ENCODE data around the gene TNFRSF17.

The TNFRSF17 gene

GRCh38 chr16:11979013-11979672 is 14.1 kb downstream of the TNFRSF17 start:
- Histone ChIP-seq H3K9me3 (ENCODE audit: severe bottlenecking) (no peaks in the 10 kb centered on the region), H3K27me3 (ENCODE audit: insufficient read depth, poor library complexity, severe bottlenecking) (no peaks in the 10 kb centered on the region), H3K4me3 (ENCODE audit: severe bottlenecking) (no peak overlapping the region), H3K27ac (ENCODE audit: poor library complexity, severe bottlenecking) (no peak overlapping the region), H3K4me1 (ENCODE audit: insufficient read depth, poor library complexity, severe bottlenecking) (peaks cover 10% of the 10 kb centered on the region), H3K36me3 (ENCODE audit: low read depth) (no peaks in the 10 kb centered on the region)
- TF ChIP-seq CTCF (IDR thresholded peaks at IDR 0.05; ENCODE audit: poor library complexity, severe bottlenecking), result no peak
- DNase-seq (ENCODE audit: low spot score) (no peak), ATAC-seq (ENCODE audit: low read depth) (no peak)

DNA sequence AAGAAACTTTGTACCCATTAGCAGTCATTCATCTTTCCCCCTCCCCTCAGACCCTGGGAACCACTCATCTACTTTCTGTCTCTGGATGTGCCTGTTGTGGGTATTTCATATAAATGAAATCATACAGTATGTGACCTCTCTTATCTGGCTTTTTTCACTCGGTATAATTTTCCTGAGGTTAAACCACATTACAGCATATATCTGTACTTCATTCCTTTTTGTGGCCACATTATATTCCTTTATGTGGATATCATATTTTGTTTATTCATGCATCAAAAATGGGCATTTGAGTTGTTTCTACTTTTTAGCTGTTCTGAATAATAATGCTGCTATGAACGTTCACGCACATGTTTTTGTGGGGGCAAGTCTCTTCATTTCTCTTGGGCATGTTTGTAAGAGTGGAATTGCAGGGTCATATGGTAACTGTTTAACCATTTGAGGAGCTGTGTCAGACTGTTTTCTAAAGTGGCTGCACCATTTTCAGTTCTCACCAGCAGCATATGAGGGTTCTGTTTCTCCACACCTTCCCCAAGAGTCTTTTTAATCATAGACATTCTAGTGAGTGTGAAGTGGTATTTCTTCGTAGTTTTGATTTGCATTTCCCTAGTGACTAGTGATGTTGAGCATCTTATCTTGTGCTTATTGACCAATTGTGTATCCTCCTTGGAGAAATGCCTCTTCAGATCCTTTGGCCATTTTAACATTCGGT is 15.3 kb downstream of the TNFRSF17 start:
- no peaks in the 10 kb centered on the region for H3K9me3 ChIP-seq (ENCODE audit: severe bottlenecking)
- peaks cover 10% of the 10 kb centered on the region for H3K4me1 ChIP-seq (ENCODE audit: insufficient read depth, poor library complexity, severe bottlenecking)
- DNase-seq (ENCODE audit: low spot score) (no peak), ATAC-seq (ENCODE audit: low read depth) (no peak)
- no peaks in the 10 kb centered on the region for H3K27me3 ChIP-seq (ENCODE audit: insufficient read depth, poor library complexity, severe bottlenecking)
- TF ChIP-seq CTCF (IDR thresholded peaks at IDR 0.05; ENCODE audit: poor library complexity, severe bottlenecking), result no peak
- no peak overlapping the region for H3K4me3 ChIP-seq (ENCODE audit: severe bottlenecking)
- H3K36me3 ChIP-seq (ENCODE audit: low read depth), result no peaks in the 10 kb centered on the region
- H3K27ac ChIP-seq (ENCODE audit: poor library complexity, severe bottlenecking), result no peak overlapping the region

- Histone ChIP-seq H3K27me3 (ENCODE audit: insufficient read depth, poor library complexity, severe bottlenecking) (no peaks in the 10 kb centered on the region), H3K27ac (ENCODE audit: poor library complexity, severe bottlenecking) (no peak overlapping the region), H3K4me1 (ENCODE audit: insufficient read depth, poor library complexity, severe bottlenecking) (no peaks in the 10 kb centered on the region), H3K9me3 (ENCODE audit: severe bottlenecking) (no peaks in the 10 kb centered on the region), H3K4me3 (ENCODE audit: severe bottlenecking) (no peak overlapping the region), H3K36me3 (ENCODE audit: low read depth) (no peaks in the 10 kb centered on the region)
- ATAC-seq (ENCODE audit: low read depth) (no peak), DNase-seq (ENCODE audit: low spot score) (no peak)
- TF ChIP-seq CTCF (IDR thresholded peaks at IDR 0.05; ENCODE audit: poor library complexity, severe bottlenecking), result no peak
Measured at GRCh38 chr16:11985250-11985649, 20.2 kb downstream of the TNFRSF17 start.

DNA sequence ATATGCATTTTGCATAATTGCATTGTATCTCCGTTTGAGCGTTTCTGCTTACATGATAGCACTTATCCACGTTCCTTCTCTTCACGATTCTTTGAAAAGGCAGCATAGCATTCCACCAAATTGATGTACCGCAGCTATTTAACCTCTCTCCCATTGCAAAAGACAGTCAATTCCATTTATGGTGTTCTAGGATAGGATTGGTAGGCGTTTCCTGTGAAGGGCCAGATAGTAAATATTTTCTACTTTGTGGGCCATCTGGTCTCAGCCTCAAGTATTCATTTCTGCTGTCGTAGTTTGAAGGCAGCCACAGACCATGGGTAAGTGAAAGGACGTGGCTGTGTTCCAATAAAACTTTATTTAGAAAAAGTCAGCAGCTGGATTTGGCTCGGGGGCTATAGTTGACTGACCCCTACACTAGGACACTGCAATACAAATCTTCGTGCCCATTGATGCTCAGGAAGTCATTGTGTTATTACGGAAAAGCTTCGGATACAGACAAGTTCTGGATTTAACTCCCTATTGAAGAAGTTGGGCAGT is 21.6 kb downstream of the TNFRSF17 start:
- H3K27me3 ChIP-seq (ENCODE audit: insufficient read depth, poor library complexity, severe bottlenecking), result no peaks in the 10 kb centered on the region
- no peak for DNase-seq (ENCODE audit: low spot score)
- no peak overlapping the region for H3K4me3 ChIP-seq (ENCODE audit: severe bottlenecking)
- H3K27ac ChIP-seq (ENCODE audit: poor library complexity, severe bottlenecking), result no peak overlapping the region
- H3K4me1 ChIP-seq (ENCODE audit: insufficient read depth, poor library complexity, severe bottlenecking), result no peaks in the 10 kb centered on the region
- H3K9me3 ChIP-seq (ENCODE audit: severe bottlenecking), result no peaks in the 10 kb centered on the region
- no peaks in the 10 kb centered on the region for H3K36me3 ChIP-seq (ENCODE audit: low read depth)
- TF ChIP-seq CTCF (IDR thresholded peaks at IDR 0.05; ENCODE audit: poor library complexity, severe bottlenecking), result no peak
- no peak for ATAC-seq (ENCODE audit: low read depth)

Data from RWPE2 (cell line).